Calu3 (cell line): ENCODE results near the gene NID2. TPM values are rescaled to one million over a fixed set of nuclear protein-coding genes. Genes with fewer than 3 reads are reported as not detected.

Source experiments
- BruUV-seq: library from RNA; stranded (reverse); fragments of 400-500 nt; replicated peaks from 2 replicates; lab custom pipeline; 2021; lab: Mats Ljungman, UMichigan
- CTCF ChIA-PET: fragments of 300-600 bp; sonication (Branson Sonifier 250); formaldehyde crosslinking; loops from one replicate; lab custom pipeline; 2022; ENCODE audit warnings: antibody characterized with exemption; lab: Charles Lee
- DNase-seq: peaks from one replicate; pipeline ENCODE4 v3.0.0; 2022
- H3K27ac Mint-ChIP-seq: one replicate; pipeline ENCODE4 v1.8.0; 2022; ENCODE audit warnings: mixed read lengths; ENCODE audit not compliant: unreplicated experiment
- H3K27me3 Mint-ChIP-seq: one replicate; pipeline ENCODE4 v1.8.0; 2022; ENCODE audit warnings: mixed read lengths; ENCODE audit not compliant: unreplicated experiment
- H3K36me3 Mint-ChIP-seq: one replicate; pipeline ENCODE4 v1.8.0; 2022; ENCODE audit warnings: mild to moderate bottlenecking, moderate library complexity, mixed read lengths; ENCODE audit not compliant: insufficient read depth, unreplicated experiment
- H3K4me1 Mint-ChIP-seq: one replicate; pipeline ENCODE4 v1.8.0; 2022; ENCODE audit warnings: mild to moderate bottlenecking, low read depth, mixed read lengths; ENCODE audit not compliant: unreplicated experiment
- H3K4me3 Mint-ChIP-seq: one replicate; pipeline ENCODE4 v1.8.0; 2022; ENCODE audit warnings: mild to moderate bottlenecking, low read depth, moderate library complexity, mixed read lengths; ENCODE audit not compliant: unreplicated experiment
- H3K9me3 Mint-ChIP-seq: one replicate; pipeline ENCODE4 v1.8.0; 2022; ENCODE audit warnings: low read depth, mixed read lengths; ENCODE audit not compliant: unreplicated experiment
- CTCF ChIP-seq: fragments of 200-600 bp; IDR thresholded peaks from one replicate; pipeline ENCODE4 v1.8.0; 2022; ENCODE audit warnings: antibody characterized with exemption; ENCODE audit not compliant: unreplicated experiment
- intact Hi-C: fragments of 100-400 bp; cut with micrococcal nuclease; formaldehyde crosslinking; loops from one replicate; pipeline ENCODE4 v1.10.0; 2022; ENCODE audit not compliant: unreplicated experiment
- total RNA-seq: library from RNA; stranded (reverse); gene quantifications from 2 replicates; pipeline ENCODE4 v1.2.3, GENCODE V29; 2022

The NID2 gene
- total RNA-seq, 1 experiment from 2014 or later: not detected

- CTCF ChIA-PET: no interaction called here
- no peak overlapping the region for H3K27ac Mint-ChIP-seq
Measured at GRCh38 chr14:52054678-52055077, 14.2 kb downstream of the NID2 start.

DNA sequence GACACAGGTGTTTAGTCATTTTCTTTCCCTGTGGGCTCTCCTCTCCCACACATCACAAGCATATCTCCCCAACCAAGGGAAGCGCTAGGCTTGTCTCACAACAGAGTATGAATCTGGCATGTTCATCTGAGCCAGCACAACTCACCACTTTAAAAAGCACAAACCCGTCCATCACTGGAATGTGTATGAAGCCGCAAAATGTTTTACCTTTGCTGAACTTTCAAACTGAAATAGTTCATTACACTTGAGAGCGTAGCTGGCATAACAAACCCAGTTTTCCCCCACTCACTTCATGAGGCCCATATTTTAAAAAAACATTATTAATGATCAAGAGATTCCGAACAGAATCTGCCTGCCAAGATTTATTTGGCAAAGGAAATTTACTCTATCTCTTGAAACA, 15.8 kb downstream of the NID2 start:
- Mint-ChIP-seq H3K4me3 (no peak overlapping the region), H3K27ac (no peak overlapping the region), H3K4me1 (peaks cover 7% of the 10 kb centered on the region), H3K9me3 (no peaks in the 10 kb centered on the region), H3K27me3 (peaks cover 59% of the 10 kb centered on the region), H3K36me3 (no peaks in the 10 kb centered on the region)
- no TSS peak for BruUV-seq
- no peak for TF ChIP-seq CTCF
- DNase-seq: no peak
- CTCF ChIA-PET: no interaction called here
- intact Hi-C loops: no loop called here

More at GRCh38 chr14:52054678-52055077, 14.2 kb downstream of the NID2 start:
- Mint-ChIP-seq H3K27me3 (peaks cover 59% of the 10 kb centered on the region), H3K9me3 (no peaks in the 10 kb centered on the region), H3K4me1 (peaks cover 7% of the 10 kb centered on the region), H3K4me3 (no peak overlapping the region), H3K36me3 (no peaks in the 10 kb centered on the region)
- BruUV-seq: no TSS peak
- TF ChIP-seq CTCF: no peak
- intact Hi-C loops: no loop called here
- no peak for DNase-seq

GRCh38 chr14:52052288-52052943, 16.4 kb downstream of the NID2 start:
- CTCF ChIA-PET: no interaction called here
- BruUV-seq: no TSS peak
- peaks cover 7% of the 10 kb centered on the region for H3K4me1 Mint-ChIP-seq
- H3K27ac Mint-ChIP-seq: no peak overlapping the region
- H3K9me3 Mint-ChIP-seq: no peaks in the 10 kb centered on the region
- no peaks in the 10 kb centered on the region for H3K36me3 Mint-ChIP-seq
- DNase-seq: no peak
- no peak overlapping the region for H3K4me3 Mint-ChIP-seq
- H3K27me3 Mint-ChIP-seq: peaks cover 59% of the 10 kb centered on the region
- TF ChIP-seq CTCF: no peak
- intact Hi-C loops: no loop called here

GRCh38 chr14:52051871-52052270, 17.0 kb downstream of the NID2 start:
- DNase-seq: no peak
- H3K27me3 Mint-ChIP-seq: peaks cover 59% of the 10 kb centered on the region
- intact Hi-C loops: no loop called here
- no TSS peak for BruUV-seq
- no peak overlapping the region for H3K4me3 Mint-ChIP-seq
- CTCF ChIA-PET: no interaction called here
- TF ChIP-seq CTCF: no peak
- peaks cover 7% of the 10 kb centered on the region for H3K4me1 Mint-ChIP-seq
- H3K36me3 Mint-ChIP-seq: no peaks in the 10 kb centered on the region
- no peaks in the 10 kb centered on the region for H3K9me3 Mint-ChIP-seq
- H3K27ac Mint-ChIP-seq: no peak overlapping the region
